Type B pancreatic cell (in vitro differentiated cells): Measurements from ENCODE around the gene WDCP. TPM values are rescaled to one million over a fixed set of nuclear protein-coding genes. Genes with fewer than 3 reads are reported as not detected.

Source experiments
- DNase-seq: peaks from one replicate; pipeline ENCODE4 v3.0.0; 2021; ENCODE audit warnings: mixed read lengths; ENCODE audit not compliant: unreplicated experiment; ENCODE audit errors: extremely low spot score
- H3K27ac Mint-ChIP-seq: 2 replicates; pipeline ENCODE4 v1.8.0; 2021; ENCODE audit warnings: mild to moderate bottlenecking, mixed read lengths
- H3K27me3 Mint-ChIP-seq: 2 replicates; pipeline ENCODE4 v1.8.0; 2021; ENCODE audit warnings: mixed read lengths
- H3K36me3 Mint-ChIP-seq: 2 replicates; pipeline ENCODE4 v1.8.0; 2021; ENCODE audit warnings: mixed read lengths
- H3K4me1 Mint-ChIP-seq: one replicate; pipeline ENCODE4 v1.8.0; 2021; ENCODE audit warnings: mixed read lengths; ENCODE audit not compliant: unreplicated experiment
- H3K4me3 Mint-ChIP-seq: 2 replicates; pipeline ENCODE4 v1.8.0; 2021; ENCODE audit warnings: mild to moderate bottlenecking, mixed read lengths
- H3K9me3 Mint-ChIP-seq: 2 replicates; pipeline ENCODE4 v1.8.0; 2021; ENCODE audit warnings: mixed read lengths
- CTCF ChIP-seq: fragments of 200-600 bp; sonication (generic); conservative IDR thresholded peaks from 2 replicates; pipeline ENCODE4 v1.5.0; 2021; ENCODE audit warnings: antibody characterized with exemption, mild to moderate bottlenecking
- total RNA-seq: library from RNA; stranded (reverse); gene quantifications from 2 replicates; pipeline ENCODE4 v1.2.1, GENCODE V29; 2021; ENCODE audit warnings: low replicate concordance

Gene WDCP
- total RNA-seq, 1 donor from 2014 or later, result 24.6 TPM

- Mint-ChIP-seq H3K27me3 (no peaks in the 10 kb centered on the region), H3K4me3 (no peak overlapping the region), H3K9me3 (no peaks in the 10 kb centered on the region)
Observed at GRCh38 chr2:23988371-23988770, 58.8 kb downstream of the WDCP start.

More at GRCh38 chr2:23988371-23988770, 58.8 kb downstream of the WDCP start:
- DNase-seq, result no peak
- Mint-ChIP-seq H3K27ac (no peak overlapping the region), H3K36me3 (peaks cover 16% of the 10 kb centered on the region), H3K4me1 (no peaks in the 10 kb centered on the region)
- TF ChIP-seq CTCF, result peak; percentile 22

Other genes starting within 250 kb of the WDCP start
- 15.9 and 25.7 TPM in 2 replicates for gene ATAD2B, start 120.3 kb downstream of the WDCP start, total RNA-seq
- 11.2 and 20.7 TPM in 2 replicates for gene UBXN2A, start 106.9 kb downstream of the WDCP start, total RNA-seq
- 0.24 TPM in 1 of 2 replicates, not detected in the other for gene MFSD2B, start 37.3 kb downstream of the WDCP start, total RNA-seq
- 19.0 and 23.0 TPM in 2 replicates for gene FKBP1B, start 2.4 kb upstream of the WDCP start, total RNA-seq
- gene SF3B6, start 28.9 kb upstream of the WDCP start, total RNA-seq, result 102 TPM in 2 replicates
- gene TP53I3, start 37.4 kb upstream of the WDCP start, total RNA-seq, result 63.4 and 74.0 TPM in 2 replicates
- gene PFN4, start 75.9 kb upstream of the WDCP start, total RNA-seq, result 1.3 and 2.5 TPM in 2 replicates
- gene FAM228B, start 76.1 kb upstream of the WDCP start, total RNA-seq, result 14.4 and 20.4 TPM in 2 replicates
- gene FAM228A, start 127.7 kb upstream of the WDCP start, total RNA-seq, result not detected in 2 replicates